ENCODE data around the gene SHC3.

SHC3 gene

DNA sequence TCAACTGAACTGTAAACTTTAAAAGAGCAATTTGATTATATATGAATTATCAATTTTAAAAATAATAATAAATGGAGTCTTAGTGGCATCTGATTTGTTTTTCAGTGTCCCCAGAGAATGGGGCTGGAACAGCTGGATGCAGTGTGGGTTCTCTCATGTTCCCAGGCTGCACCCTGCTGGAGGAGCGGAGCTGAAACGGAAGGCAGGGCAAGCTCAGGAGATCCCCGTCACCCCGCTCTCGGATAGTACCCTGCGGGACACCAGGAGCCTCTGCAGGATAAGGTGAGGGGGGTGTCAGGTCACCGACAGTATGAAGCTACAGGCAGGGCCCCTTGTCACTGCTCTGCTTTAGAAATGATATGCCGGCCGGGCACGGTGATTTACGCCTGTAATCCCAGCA is 130.0 kb downstream of the SHC3 start:
- DNase-seq = no peak

GRCh38 chr9:89047667-89048066 is 131.0 kb downstream of the SHC3 start:
- no peak for DNase-seq

- no peak for DNase-seq
Measured at GRCh38 chr9:89046832-89047231, 131.8 kb downstream of the SHC3 start.

DNA sequence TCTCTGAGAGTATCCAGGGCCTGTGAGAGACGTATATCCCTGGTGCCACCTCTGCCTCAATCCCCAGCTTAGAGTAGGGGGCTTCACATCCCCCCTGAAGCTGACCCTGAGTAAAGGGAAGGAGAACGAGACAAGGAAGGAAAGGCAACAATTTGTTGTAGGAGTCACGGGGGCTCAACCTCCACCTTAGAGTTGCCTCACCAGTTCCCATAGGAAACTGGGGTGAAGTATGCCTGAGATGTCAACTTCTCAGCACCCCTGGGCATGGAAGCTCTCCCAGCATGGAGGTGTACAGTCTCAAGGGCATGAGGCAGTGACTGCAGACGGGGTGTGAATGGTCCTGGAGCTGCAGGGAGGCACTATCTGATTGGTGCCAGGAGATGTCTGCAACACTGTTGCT is 133.7 kb downstream of the SHC3 start:
- DNase-seq = no peak

DNA sequence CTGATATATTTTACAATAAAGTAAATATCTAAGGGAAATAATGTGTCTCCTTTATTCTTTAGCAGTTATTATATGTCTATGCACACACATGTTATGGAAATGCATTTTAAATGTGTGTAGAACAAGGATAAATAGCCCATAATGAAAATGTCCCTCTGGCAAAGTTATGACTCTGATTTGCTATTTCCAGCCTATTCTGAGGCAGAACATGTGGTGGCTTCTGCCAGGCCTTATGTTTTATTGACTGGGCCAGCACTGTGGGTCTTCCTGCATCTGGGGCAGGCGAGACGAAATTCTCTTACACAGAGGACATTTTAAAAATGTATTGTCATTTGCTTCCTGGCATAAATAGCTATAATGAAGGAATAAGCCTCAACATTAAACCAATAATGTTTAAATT is 134.5 kb downstream of the SHC3 start:
- no peak for DNase-seq

DNA sequence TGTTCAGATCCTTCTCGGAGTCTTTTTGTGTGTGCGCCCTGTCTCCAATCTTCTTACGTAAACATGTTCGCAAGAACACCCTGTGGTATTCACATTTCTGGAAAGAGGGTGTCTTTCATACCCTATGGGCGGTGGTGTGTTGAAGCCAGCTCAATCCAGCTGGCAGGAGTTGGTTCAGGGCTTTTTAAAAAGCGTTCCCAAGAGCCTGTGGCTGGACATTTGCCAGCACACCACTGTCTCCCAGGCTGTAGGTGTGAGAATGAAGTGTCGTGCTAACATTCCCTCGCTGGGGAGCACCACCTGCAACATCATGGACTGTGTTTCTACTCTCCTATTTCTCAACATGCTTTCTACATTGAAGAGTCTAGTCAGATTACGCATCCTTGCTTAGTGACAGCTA is 135.6 kb downstream of the SHC3 start:
- DNase-seq = no peak

DNA sequence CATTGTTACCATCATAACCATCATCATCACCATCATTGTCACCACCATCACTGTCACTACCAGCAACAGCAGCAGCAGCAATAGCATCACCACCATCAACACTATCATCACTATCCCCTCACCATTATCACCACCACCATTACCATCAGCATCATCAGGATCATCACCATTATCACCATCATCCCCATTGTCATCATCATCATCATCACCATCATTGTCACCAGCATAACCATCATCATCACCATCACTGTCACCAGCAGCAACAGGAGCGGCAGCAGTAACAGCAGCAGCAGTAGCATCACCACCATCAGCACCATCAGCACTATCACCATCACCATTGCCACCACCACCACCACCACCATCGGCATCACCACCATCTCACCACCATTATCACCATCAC is 139.0 kb downstream of the SHC3 start:
- DNase-seq = no peak

DNA sequence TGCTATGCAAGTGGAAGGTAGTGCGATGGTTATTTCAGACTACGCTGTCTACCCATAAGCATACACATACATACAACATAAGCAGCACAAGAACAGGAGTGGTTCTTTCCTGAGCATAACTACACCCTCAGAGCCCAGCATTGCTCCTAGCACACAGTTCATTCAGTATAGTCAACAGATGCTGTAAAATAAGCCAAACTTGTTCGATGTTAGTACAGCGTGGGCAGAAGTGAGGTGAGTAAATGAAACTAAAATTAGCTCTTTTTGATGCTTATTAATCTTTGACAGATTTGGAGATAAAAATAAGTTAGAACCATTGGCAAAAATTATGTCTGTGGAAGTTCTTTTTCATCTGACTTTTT is 139.5 kb downstream of the SHC3 start:
- no peak for DNase-seq

- no peak for DNase-seq
Measured at GRCh38 chr9:89038382-89039103, 140.1 kb downstream of the SHC3 start.

DNA sequence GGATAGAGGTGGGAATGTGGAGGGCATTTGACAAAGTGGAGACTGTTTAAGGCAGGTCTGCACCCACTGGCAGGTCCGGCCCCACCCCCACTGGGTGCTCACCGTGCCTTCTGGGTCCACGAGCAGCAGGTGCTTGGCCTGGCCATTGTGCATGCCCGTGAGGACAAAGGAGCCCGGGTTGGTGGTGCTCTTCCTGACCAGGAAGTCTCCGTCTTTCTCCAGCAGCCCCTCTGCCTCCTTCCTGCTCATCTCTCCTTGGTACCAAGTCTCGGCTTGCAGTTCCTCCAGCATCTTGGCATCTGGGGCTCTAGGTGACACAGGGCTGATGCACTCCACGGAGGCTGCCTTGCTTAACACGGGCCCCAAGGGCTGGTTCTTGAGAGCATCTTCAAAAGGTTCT is 140.7 kb downstream of the SHC3 start:
- no peak for DNase-seq

- no peak for DNase-seq
Measured at GRCh38 chr9:89037346-89037745, 141.3 kb downstream of the SHC3 start.

- DNase-seq = no peak
Measured at GRCh38 chr9:89036891-89037290, 141.7 kb downstream of the SHC3 start.

DNA sequence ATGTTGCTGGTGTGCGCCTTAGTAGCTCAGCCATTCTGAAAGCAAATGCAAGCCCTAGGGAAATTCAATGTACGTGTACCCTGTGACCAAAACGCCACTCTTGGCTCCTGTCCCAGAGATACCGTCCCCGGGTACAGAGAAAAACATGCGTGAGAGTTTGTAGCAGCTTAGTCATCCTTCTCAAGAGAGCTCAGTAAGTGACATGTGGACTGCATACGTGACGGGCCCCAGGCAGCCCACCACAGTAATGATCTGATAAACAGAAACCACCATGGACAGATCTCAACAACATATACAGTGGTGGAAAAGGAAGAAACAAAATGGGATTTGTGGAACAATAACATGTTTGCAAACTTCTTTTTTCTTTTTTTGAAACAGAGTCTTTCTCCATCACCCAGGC is 142.2 kb downstream of the SHC3 start:
- DNase-seq = no peak

- DNase-seq = no peak
Measured at GRCh38 chr9:89032661-89033060, 146.0 kb downstream of the SHC3 start.

- DNase-seq = no peak
Measured at GRCh38 chr9:89032173-89032572, 146.4 kb downstream of the SHC3 start.

DNA sequence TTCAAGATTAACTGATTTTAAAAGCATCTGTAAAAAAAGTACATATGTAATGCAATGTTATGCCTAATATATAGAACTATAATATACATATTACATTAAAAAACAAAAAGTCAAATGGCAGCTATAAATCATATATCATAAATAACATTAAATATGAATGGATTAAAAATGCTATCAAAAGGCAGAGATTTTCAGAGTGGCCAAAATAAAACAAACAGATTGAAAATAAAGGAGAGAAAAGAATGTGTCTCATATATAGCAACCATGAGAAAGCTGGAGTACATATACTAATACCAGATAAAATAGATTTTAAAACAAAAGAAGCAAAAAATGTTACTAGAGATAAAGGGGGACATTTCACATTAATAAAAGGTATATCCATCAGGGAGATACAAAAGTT is 148.8 kb downstream of the SHC3 start:
- DNase-seq = no peak

GRCh38 chr9:89026876-89027275 is 151.7 kb downstream of the SHC3 start:
- DNase-seq = no peak

DNA sequence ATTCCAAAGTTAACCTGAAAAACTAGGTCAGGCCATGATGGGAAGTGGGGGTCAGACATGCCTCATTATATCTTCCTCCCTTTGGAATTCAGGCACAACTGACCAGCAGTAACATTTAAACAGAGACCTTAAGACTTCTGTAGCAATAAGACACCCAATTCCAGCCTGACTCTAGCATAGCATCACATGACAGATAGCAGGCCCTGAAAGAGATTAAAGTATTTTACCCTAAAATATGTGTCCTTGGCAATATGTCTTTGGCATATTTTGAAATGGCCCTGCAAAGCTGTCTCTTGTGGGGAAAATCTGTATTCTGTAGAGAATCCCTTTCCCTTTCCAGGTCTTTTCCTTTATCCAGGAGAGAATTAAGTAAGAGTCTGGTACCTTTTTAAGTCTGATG is 153.1 kb downstream of the SHC3 start:
- DNase-seq = no peak

- DNase-seq = no peak
Measured at GRCh38 chr9:89024727-89025126, 153.9 kb downstream of the SHC3 start.

DNA sequence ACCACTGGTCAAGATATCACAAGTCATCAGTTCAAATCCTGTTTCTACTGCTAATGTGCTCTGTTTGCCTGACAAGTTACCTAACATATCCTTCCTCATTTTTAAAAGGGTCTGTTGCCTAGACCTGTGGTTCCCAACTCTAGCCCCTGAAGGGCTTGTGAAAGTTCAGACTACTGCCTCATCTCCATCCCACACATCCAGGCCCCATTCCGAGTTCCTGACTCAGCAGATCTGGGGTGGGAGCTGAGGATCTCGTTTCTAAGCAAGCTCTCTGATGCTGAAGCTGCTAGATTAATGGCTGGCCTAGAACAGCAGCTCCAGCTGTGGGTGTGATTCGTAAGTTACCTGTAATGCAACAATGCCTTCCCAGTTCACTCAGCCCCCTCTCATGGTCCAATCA is 154.9 kb downstream of the SHC3 start:
- DNase-seq = no peak

DNA sequence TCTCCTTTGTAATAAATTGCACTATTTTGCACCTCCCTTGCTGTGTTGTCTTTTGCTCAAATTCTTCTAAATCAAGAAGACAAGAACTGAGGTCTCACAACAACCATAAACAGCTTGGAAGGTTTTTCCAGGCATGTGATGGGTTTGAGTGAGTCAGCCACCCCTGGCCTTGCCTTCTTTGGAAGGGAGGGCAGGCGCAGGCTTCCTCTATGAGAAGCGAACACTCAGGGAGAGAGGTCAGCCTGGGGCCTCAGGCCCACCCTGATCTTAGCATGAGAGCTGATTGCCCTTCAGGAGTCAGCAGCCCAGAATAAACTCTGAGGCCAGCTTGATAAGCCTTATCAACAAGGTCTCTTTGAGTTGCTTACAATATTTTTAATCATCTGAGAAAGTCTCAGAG is 155.7 kb downstream of the SHC3 start:
- DNase-seq = no peak

- DNase-seq = no peak
Measured at GRCh38 chr9:89022001-89022759, 156.4 kb downstream of the SHC3 start.

- DNase-seq = no peak
Measured at GRCh38 chr9:89021154-89021803, 157.3 kb downstream of the SHC3 start.

DNA sequence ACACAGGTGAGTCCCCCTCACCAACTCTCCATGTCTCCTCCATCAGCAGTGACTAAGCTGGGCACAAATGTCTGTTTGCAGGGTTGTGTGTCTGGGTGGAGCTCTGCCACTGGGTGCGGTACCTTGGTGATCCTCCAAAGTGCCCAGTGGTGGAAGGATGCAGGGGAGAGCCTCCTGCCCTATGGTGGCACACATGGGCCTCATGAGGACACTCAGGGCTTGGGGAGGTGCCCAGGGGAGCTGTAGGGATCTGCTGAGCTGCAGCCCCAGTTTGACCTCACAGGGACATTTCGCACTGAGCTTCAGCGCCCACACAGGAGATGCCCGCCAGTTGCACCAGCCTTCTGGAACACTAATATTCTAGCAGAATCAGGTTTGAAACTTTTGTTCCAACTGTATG is 157.9 kb downstream of the SHC3 start:
- no peak for DNase-seq

Measured in stimulated activated CD4-positive, alpha-beta T cell treated with anti-CD3 and anti-CD28 coated beads, Interleukin-4, amount 100 ng/mL, for 1 hour (primary cell).